HepG2 (cell line): ENCODE results near the gene NXT1. TPM values are rescaled to one million over a fixed set of nuclear protein-coding genes. Genes with fewer than 3 reads are reported as not detected.

ENCODE experiments used
- CSRNP2 ChIP-seq: sonication (generic); formaldehyde crosslinking; conservative IDR thresholded peaks from 2 replicates; pipeline ENCODE4 v1.8.0; 2022; ENCODE audit warnings: low read depth, missing genetic modification reagents
- DZIP1 ChIP-seq: sonication (generic); formaldehyde crosslinking; IDR thresholded peaks from 2 replicates; pipeline ENCODE4 v1.5.0; 2020; ENCODE audit warnings: mild to moderate bottlenecking, missing genetic modification reagents
- ETS1 ChIP-seq: sonication (generic); formaldehyde crosslinking; IDR thresholded peaks from 2 replicates; pipeline ENCODE4 v1.4.0; 2020; ENCODE audit warnings: missing genetic modification reagents
- FOXK1 ChIP-seq: sonication (generic); formaldehyde crosslinking; IDR thresholded peaks from 2 replicates; pipeline ENCODE4 v1.4.0; 2020; ENCODE audit warnings: low read depth, missing genetic modification reagents, borderline replicate concordance
- GATAD1 ChIP-seq: IDR thresholded peaks from 2 replicates; pipeline ENCODE4 v1.6.1; 2016; ENCODE audit warnings: missing genetic modification reagents, missing compliant biosample characterization
- HINFP ChIP-seq: sonication (generic); formaldehyde crosslinking; IDR thresholded peaks from 2 replicates; pipeline ENCODE4 v1.4.0; 2020; ENCODE audit warnings: low read depth, mild to moderate bottlenecking, missing genetic modification reagents
- IKZF4 ChIP-seq: sonication (generic); formaldehyde crosslinking; IDR thresholded peaks from 2 replicates; pipeline ENCODE4 v1.5.1; 2020; ENCODE audit warnings: borderline replicate concordance, mild to moderate bottlenecking, low read depth, missing genetic modification reagents; ENCODE audit errors: not compliant biosample characterization
- NCOA1 ChIP-seq: sonication (generic); formaldehyde crosslinking; IDR thresholded peaks from 2 replicates; pipeline ENCODE4 v1.9.0; 2021; ENCODE audit warnings: missing genetic modification reagents
- SUZ12 ChIP-seq: fragments of 150-350 bp; IDR thresholded peaks from 2 replicates; pipeline ENCODE4 v1.6.1; 2014; ENCODE audit warnings: low read depth, low read length
- TEF ChIP-seq: sonication (generic); formaldehyde crosslinking; IDR thresholded peaks from 2 replicates; pipeline ENCODE4 v1.5.0; 2020; ENCODE audit warnings: missing genetic modification reagents
- THAP7 ChIP-seq: sonication (generic); formaldehyde crosslinking; IDR thresholded peaks from 2 replicates; pipeline ENCODE4 v1.8.1; 2023; ENCODE audit warnings: mild to moderate bottlenecking, missing genetic modification reagents
- ZBTB42 ChIP-seq: sonication (generic); formaldehyde crosslinking; IDR thresholded peaks from 2 replicates; pipeline ENCODE4 v1.5.0; 2020; ENCODE audit warnings: mild to moderate bottlenecking, missing genetic modification reagents
- ZNF235 ChIP-seq: sonication (generic); formaldehyde crosslinking; IDR thresholded peaks from 2 replicates; pipeline ENCODE4 v1.8.1; 2023; ENCODE audit warnings: mild to moderate bottlenecking, missing genetic modification reagents, borderline replicate concordance
- ZNF251 ChIP-seq: sonication (generic); formaldehyde crosslinking; IDR thresholded peaks from 2 replicates; pipeline ENCODE4 v1.9.0; 2021; ENCODE audit warnings: mild to moderate bottlenecking, missing genetic modification reagents
- ZNF333 ChIP-seq: sonication (generic); formaldehyde crosslinking; IDR thresholded peaks from 2 replicates; pipeline ENCODE4 v1.4.0; 2020; ENCODE audit warnings: mild to moderate bottlenecking, missing genetic modification reagents, borderline replicate concordance
- ZNF563 ChIP-seq: sonication (generic); formaldehyde crosslinking; IDR thresholded peaks from 2 replicates; pipeline ENCODE4 v1.8.0; 2022; ENCODE audit warnings: mild to moderate bottlenecking, moderate library complexity, missing genetic modification reagents
- polyA plus RNA-seq, 8 experiments: library from polyadenylated mRNA; depleted of rRNA in 3 of 8; stranded (reverse) in 7 of 8; unstranded in 1 of 8; fragments of >200 nt; fragmentation: Illumina TruSeq in 4 of 8; extraction: Trizol in 4 of 8; gene quantifications; 2 replicates each; pipeline versions ENCODE4 v1.2.1 to v1.2.3, GENCODE V29; 2011 to 2016; ENCODE audit warnings: low read depth in 4 of 8, missing spikeins in 1 of 8, mixed read lengths in 1 of 8; ENCODE audit not compliant: insufficient read depth in 1 of 8
- total RNA-seq, 5 experiments: library from RNA; depleted of rRNA; stranded (reverse); fragments of >200 nt; fragmentation: Illumina TruSeq; extraction: Trizol; gene quantifications; 2 replicates each; pipeline ENCODE4 v1.2.3, GENCODE V29; 2016; ENCODE audit warnings: low read depth in 1 of 5

The NXT1 gene
- total and polyA plus RNA-seq, 2 of the 13 experiments (the other 11 are each of a cell fraction or from before 2014, with no cell fraction given) = 35.6 to 65.9 TPM

GRCh38 chr20:23361476-23362391 lies 11.1 kb downstream of the NXT1 start, which contains the start of gene GZF1 (continued):
- TF ChIP-seq THAP7 (CRISPR knock-in tag) (peak; percentile 99), ZNF235 (peak; percentile 95; the same call in 1 of the 2 replicates), IKZF4 (CRISPR knock-in tag) (peak; percentile 92), SUZ12 (no peak; the same call in 1 of the 2 replicates), ZNF563 (CRISPR knock-in tag) (peak; percentile 97), DZIP1 (CRISPR knock-in tag) (peak; percentile 94), FOXK1 (CRISPR knock-in tag) (peak; percentile 99), CSRNP2 (CRISPR knock-in tag) (0 out of 2 replicates have a peak, but pooled peaks have one; percentile 54), TEF (CRISPR knock-in tag) (peak; percentile 72), ZBTB42 (peak; percentile 64; the same call in 1 of the 2 replicates), GATAD1 (CRISPR knock-in tag) (peak; percentile 96), NCOA1 (CRISPR knock-in tag) (no peak), ZNF251 (CRISPR knock-in tag) (0 out of 2 replicates have a peak, but pooled peaks have one; percentile 95), ZNF333 (CRISPR knock-in tag) (peak; percentile 97), HINFP (CRISPR knock-in tag) (no peak; the same call in none of the 2 replicates), ETS1 (CRISPR knock-in tag) (peak; percentile 95)
